Measurements from ENCODE around the gene CEP135. TPM values are rescaled to one million over a fixed set of nuclear protein-coding genes. Genes with fewer than 3 reads are reported as not detected.

CEP135 gene
- total and polyA plus RNA-seq, 2 donors (not counting 3 experiments of a cell fraction or from before 2014, with no cell fraction given): 2.8 to 15.3 TPM

GRCh38 chr4:55907469-55907868 is 41.3 kb upstream of the CEP135 start:
- peaks cover 11% of the 10 kb centered on the region for H3K4me1 ChIP-seq (ENCODE audit: control insufficient read depth, extremely low read depth, insufficient read depth, low read length)
- CTCF ChIA-PET: no interaction called here

More at GRCh38 chr4:55907469-55907868, 41.3 kb upstream of the CEP135 start:
- DNase-seq (ENCODE audit: low read depth, low spot score) (no peak), FAIRE-seq (no peak)
- Histone ChIP-seq H3K9me3 (replicated peaks; ENCODE audit: control insufficient read depth, insufficient read depth, low read length) (no peaks in the 10 kb centered on the region), H3K36me3 (ENCODE audit: control insufficient read depth in 2 of 2, extremely low read depth in 1 of 2, insufficient read depth in 2 of 2, low read length in 2 of 2) (peaks cover 0 to 4% of the 10 kb centered on the region in 2 experiments), H3K4me2 (ENCODE audit: insufficient read depth, low read length) (peak overlapping the region; percentile 43), H3K27ac (ENCODE audit: insufficient read depth, low read depth, low read length) (no peak overlapping the region), H4K20me1 (replicated peaks; ENCODE audit: control insufficient read depth, extremely low read depth, insufficient read depth, low read length) (no peaks in the 10 kb centered on the region), H3K9me1 (replicated peaks; ENCODE audit: control insufficient read depth, extremely low read depth, insufficient read depth, low read length) (no peaks in the 10 kb centered on the region), H3K9ac (replicated peaks; ENCODE audit: extremely low read depth, insufficient read depth, low read length) (no peak overlapping the region), H3K27me3 (ENCODE audit: control insufficient read depth in 2 of 2, insufficient read depth in 2 of 2, low read length in 2 of 2) (no peaks in the 10 kb centered on the region), H3K4me3 (replicated peaks in 1 of 3; ENCODE audit: insufficient read depth in 1 of 3, low read depth in 1 of 3, low read length in 3 of 3) (no peak overlapping the region), H2AFZ (ENCODE audit: low read depth, low read length) (no peak overlapping the region), H3K79me2 (ENCODE audit: control insufficient read depth, insufficient read depth, low read length) (no peaks in the 10 kb centered on the region)
- POLR2A ChIA-PET: no interaction called here
- dilution Hi-C loops (cut with MboI; ENCODE audit: extremely low pct_ligation_motif_present, low sequenced_read_pairs) (no loop called here), intact Hi-C loops (cut with micrococcal nuclease) (no loop called here)
- BruUV-seq (replicated peaks): no TSS peak
- TF ChIP-seq EZH2 (IDR thresholded peaks at IDR 0.05; ENCODE audit: borderline replicate concordance, low read depth, low read length, severe bottlenecking) (no peak), FOS (IDR thresholded peaks at IDR 0.05; ENCODE audit: borderline replicate concordance, insufficient read depth, low read length) (no peak), JUN (IDR thresholded peaks at IDR 0.05; ENCODE audit: borderline replicate concordance, insufficient read depth, insufficient read length, low read depth) (no peak), POLR2A (IDR thresholded peaks at IDR 0.05; ENCODE audit: low read depth, low read length) (no peak), GATA2 (IDR thresholded peaks at IDR 0.05; ENCODE audit: insufficient read depth, insufficient read length, low read depth, low read length) (no peak), POLR2AphosphoS5 (IDR thresholded peaks at IDR 0.05; ENCODE audit: insufficient read depth, low read depth, low read length) (no peak), MAX (IDR thresholded peaks at IDR 0.05; ENCODE audit: insufficient read depth, insufficient read length) (no peak), CTCF (IDR thresholded peaks at IDR 0.05; ENCODE audit: extremely low read depth in 1 of 2, insufficient read depth in 1 of 2, low read depth in 1 of 2, low read length in 2 of 2) (no peak), MYC (IDR thresholded peaks at IDR 0.05; ENCODE audit: low read depth, low read length) (no peak)
